GM18499 (cell line): ENCODE measurements around the gene SIGLEC5.

Experiments used
- ATAC-seq: cut with Tn5 transposase; IDR thresholded peaks from one replicate; pipeline ENCODE4 v1.9.1; 2021; ENCODE audit warnings: moderate number of reproducible peaks; ENCODE audit not compliant: insufficient read depth, unreplicated experiment

SIGLEC5 gene

DNA sequence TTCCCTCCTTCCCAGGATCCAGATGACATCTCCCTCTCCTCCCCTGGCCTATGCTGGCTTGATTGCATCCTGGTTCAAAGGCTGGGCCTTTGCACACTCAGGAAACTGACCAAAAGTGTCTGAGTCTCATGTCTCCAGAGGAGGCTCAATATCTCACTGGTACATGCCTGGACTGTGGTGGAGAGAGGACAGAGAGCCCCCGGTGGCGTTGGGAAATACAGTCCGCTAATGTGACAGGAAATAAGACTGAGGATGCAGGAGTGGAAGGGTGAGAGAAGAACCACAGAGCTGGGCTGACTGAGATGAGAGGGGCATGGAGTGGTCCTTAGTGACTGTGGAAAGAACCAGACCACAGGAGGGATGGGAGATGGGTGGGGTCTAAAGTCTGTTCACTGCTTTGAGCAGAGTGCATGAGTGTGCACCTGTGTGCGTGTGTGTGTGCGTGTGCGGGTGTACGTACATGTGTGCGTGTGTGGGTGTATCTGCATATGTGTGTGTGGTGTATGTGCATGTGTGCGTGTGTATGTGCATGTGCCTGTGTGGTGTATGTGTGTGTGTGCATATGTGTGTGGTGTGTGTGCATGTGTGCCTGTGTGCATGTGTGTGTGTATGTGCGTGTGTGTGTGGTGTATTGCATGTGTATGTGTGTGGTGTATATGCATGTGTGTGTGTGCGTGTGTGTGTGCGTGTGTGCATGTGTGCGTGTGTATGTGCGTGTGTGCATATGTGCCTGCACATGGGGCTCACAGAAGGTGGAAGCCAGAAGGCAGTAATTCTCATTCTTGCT is 1.9 kb downstream of the SIGLEC5 start:
- ATAC-seq: no peak

- ATAC-seq: no peak
These were observed 2.6 kb downstream of the SIGLEC5 start for GRCh38 chr19:51627491-51628138.

DNA sequence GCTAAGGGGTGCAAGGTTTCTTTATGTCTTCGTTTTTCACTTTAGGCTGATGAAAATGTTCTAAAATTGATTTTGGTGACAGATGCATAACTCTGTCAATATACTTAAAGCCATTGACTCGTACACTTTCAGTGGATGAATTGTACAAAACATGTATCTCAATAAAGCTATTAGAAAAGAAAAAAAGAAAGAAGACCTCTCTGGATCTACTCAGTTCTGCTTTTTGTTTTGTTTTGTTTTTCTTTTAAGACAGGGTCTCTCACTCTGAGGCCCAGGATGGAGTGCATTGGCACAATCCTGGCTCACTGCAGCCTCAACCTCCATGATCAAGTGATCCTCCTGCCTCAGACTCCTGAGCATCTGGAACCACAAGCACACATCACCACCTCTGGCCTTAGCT is 3.5 kb downstream of the SIGLEC5 start:
- ATAC-seq: no peak

GRCh38 chr19:51621178-51621577 is 9.0 kb downstream of the SIGLEC5 start:
- no peak for ATAC-seq

GRCh38 chr19:51615991-51616390 is 14.2 kb downstream of the SIGLEC5 start:
- no peak for ATAC-seq

DNA sequence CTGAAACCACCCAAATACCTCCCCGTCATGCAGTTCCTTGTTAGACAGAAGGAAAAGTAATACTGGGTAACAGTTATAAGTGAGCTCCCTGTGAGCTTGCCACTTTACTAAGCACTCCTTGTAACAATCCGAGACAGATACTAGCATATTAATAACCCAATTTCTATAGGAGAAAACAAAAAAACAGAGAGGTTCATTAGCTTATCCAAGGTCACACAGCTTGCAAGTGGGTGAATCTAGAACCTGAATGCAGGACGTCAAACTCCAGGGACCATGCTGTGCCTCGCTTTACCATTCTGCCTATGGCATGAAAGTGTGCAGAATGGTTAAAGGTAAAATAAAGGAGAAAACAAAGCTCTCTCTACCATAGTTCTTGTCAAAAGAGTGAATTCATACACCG is 15.4 kb downstream of the SIGLEC5 start:
- no peak for ATAC-seq

DNA sequence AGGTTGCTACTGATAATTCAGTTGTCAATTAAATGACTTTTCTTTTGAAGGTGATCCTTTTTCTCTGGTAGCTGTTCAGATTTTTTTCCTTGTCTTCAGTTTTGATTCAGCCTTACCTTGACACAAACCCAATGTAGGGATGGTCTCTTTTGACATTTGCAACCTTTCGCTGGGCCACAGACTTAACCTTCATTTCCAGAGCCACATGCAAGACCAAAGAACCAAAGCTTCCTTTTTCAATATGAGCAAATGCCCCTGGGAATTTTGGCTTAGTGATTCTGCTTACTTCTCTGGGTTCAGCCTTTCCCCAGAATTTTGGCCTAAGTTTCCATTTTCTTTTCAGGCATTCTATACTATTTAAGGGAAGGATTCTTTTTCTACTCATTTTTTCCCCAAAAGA is 19.6 kb downstream of the SIGLEC5 start:
- no peak for ATAC-seq

DNA sequence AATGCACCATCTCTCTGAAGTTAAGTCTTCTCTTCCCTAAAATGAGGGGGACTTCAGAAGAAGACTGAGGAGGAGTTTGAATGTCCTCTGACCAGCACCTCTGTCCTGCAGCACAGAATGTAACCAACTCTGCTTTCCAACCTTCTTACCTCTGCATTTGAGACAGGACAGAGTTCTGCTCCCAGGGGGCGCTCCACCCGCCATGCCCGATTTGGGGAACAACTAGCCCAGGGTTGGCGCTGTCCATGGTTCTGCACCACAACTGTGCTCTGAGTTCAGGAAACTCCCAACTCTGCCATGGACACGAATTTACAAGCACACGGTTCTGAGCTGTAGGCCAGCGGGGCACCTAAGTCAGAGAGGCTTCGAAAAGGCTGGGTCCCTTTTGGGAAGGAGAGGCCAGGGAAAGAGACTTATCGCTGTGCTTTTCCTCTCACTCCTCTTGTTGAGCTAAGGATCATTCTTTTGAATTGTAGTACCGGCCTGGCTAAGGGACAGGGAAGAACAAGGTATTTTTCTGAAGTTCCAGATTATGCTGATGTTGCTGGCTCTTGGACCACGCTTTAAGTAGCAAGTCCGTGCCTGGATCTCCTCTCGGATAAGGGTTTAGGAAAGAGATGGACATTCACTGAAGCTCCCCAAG is 22.2 kb downstream of the SIGLEC5 start:
- no peak for ATAC-seq

- ATAC-seq: peak; percentile 73
These were observed 23.1 kb downstream of the SIGLEC5 start for GRCh38 chr19:51607077-51607476.

DNA sequence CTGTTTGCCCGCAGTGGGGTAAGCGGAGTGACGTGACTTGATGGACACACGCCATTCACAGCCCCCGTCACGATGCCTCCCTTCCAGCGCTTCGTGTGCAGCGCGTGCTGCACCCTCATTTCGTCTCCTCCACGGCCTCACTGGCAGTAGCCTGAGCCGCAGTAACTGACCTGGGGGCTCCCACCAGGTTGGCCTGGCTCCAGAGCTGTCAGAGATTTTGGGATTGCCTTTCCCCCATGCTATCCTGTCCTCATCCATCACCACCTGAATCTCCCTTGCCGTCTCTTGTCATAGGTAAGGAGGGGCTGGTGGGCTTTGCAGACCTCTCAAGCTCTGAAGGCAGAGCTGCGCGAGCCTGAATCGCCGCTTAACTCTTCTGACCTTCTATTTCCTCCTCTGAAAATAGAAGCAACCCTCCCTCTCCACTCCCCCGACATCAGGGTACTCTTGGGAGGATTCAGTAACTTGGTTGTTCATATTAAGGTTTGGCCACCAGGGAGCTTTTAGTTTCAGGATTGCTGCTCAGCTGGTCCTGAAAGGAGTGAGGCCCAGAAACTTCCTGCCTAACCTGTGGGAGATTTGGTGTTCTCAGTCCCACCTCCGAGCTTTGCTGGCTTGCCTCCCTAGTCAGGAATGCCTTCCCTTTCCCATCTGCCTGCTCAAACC is 27.9 kb downstream of the SIGLEC5 start:
- no peak for ATAC-seq

GRCh38 chr19:51600940-51601580 is 29.1 kb downstream of the SIGLEC5 start:
- ATAC-seq: no peak

DNA sequence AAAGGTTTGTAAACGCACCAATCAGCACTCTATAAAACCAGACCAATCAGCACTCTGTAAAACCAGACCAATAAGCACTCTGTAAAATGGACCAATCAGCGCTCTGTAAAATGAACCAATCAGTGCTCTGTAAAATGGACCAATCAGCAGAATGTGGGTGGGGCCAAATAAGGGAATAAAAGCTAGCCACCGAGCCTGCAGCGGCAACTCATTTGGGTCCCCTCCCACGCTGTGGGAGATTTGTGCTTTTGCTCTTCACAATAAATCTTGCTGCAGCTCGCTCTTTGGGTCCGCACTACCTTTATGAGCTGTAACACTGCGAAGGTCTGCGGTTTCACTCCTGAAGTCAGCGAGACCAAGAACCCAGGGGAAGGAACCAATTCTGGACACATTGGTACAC is 31.1 kb downstream of the SIGLEC5 start:
- no peak for ATAC-seq

- no peak for ATAC-seq
These were observed 31.9 kb downstream of the SIGLEC5 start for GRCh38 chr19:51598159-51598915.

GRCh38 chr19:51595190-51596175 is 34.7 kb downstream of the SIGLEC5 start:
- ATAC-seq: no peak

DNA sequence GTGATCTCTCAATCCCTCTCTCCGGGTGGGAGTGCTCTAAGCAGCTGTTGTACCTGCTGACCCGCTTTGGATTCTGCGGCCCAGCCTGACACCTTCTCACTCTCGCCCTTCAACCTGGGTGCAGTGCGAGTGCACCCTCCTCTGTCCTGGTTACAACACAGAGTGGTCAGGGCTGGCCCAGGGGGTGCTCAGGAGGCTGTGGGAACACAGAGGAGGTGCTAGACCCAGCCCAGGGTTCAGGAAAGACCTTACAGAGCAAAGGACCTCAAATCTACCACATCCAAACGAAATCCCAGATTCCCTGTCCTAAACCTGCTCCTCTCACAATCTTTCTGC is 35.5 kb downstream of the SIGLEC5 start:
- ATAC-seq: no peak

DNA sequence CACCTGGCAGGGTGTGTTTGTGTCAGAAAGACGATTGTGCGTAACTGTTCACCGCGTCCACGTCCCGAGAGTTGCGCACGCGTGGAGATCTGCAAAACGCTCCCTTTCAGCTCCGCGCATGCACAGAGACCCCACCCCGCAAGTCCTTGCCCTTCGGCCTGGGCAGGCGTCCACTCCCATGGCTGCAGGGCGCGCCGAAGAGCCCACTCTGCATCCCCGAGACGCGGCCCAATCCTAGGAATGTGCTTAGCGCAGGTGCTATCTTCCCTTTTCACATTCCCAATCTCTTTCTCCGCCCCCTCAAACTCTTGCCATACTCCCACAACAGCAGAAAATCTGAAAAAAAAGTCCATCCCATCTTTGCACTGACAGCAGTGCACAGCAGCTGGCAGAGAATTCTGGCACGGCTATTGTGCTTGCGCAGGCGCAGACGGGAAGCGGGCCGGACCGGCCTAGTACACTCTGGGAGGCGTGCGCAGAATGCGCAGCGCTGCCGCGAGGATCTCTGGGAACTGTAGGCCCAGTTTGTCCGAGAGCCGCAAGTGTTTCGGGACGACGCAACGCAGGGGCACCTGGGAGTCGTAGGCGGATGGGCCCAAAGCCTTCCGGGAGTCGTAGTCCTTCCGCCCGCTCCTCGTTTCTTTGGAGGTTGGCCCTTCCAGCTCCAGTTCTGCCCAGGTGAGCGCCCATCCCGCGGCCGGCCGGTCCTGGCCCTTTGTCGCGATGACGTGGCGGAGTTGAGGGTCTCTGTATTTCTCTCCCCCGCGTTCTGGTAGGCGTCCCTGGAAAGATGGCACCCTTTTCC is 36.0 kb downstream of the SIGLEC5 start:
- ATAC-seq: peak; percentile 58

DNA sequence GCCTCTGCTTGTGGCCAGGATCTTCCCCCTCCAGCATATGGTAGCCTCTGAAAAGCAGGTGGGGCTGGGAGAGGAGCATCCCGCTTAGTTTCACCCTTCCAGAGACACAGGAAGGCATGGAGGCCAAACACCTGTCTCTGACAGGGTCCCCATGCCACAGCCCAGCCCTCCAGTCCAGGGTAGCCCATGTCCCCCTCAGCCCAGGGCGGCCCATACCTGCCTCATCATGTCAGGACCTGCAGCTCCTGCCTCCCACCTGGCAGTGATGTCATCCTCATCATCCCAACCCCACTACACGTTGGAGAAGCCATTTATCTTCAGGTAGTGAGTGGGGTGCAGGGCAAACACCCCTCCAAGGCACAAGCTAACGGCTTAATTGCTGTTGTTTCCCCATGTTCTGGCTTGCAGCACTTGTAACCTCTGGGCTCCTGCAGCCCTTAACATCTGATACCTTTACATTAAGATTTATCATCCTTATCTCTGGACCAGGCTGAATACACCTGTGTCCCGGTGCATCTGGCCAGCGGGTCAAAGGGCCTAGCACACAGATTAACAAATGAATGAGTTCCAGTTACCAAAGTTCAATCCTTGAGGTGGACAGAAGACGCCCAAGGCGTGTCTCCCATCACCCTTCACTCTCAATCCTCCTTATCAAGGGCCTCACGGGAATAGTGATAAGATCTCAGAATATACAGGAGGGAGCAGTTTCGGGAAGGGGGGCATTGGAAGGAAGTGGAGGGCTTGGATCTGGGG is 36.9 kb downstream of the SIGLEC5 start:
- no peak for ATAC-seq
